Keratinocyte (primary cell): Measurements from ENCODE around the gene HEPACAM. TPM values are rescaled to one million over a fixed set of nuclear protein-coding genes. Genes with fewer than 3 reads are reported as not detected.

Experiments
- DNase-seq: peaks from one replicate; pipeline ENCODE4 v3.0.0-alpha.2; 2011; ENCODE audit warnings: low read depth, missing footprints, low spot score
- FAIRE-seq: peaks from 2 replicates; lab custom pipeline; 2011; peaks lifted over from hg19 to GRCh38; lab: Jason Lieb, UNC
- H2AFZ ChIP-seq: 2 replicates; pipeline ENCODE4 v1.6.0; 2012; ENCODE audit warnings: low read length, control low read depth, inconsistent platforms; ENCODE audit not compliant: control insufficient read depth
- H3K27ac ChIP-seq: 2 replicates; pipeline ENCODE4 v1.5.1; 2011; ENCODE audit warnings: low read length; ENCODE audit not compliant: control insufficient read depth, insufficient read depth
- H3K27me3 ChIP-seq: 3 replicates; pipeline ENCODE4 v1.6.0; 2011; ENCODE audit warnings: low read length; ENCODE audit not compliant: control insufficient read depth, insufficient read depth; ENCODE audit errors: extremely low read depth
- H3K36me3 ChIP-seq, 2 experiments: 2 replicates in 1 of 2; 3 replicates in 1 of 2; pipeline ENCODE4 v1.5.1; 2011; ENCODE audit warnings: low read length in 2 of 2, mild to moderate bottlenecking in 1 of 2; ENCODE audit not compliant: control insufficient read depth in 2 of 2, insufficient read depth in 2 of 2; ENCODE audit errors: extremely low read depth in 1 of 2
- H3K4me1 ChIP-seq: 3 replicates; pipeline ENCODE4 v1.5.1; 2011; ENCODE audit warnings: low read length; ENCODE audit not compliant: control insufficient read depth, insufficient read depth; ENCODE audit errors: extremely low read depth
- H3K4me2 ChIP-seq: 3 replicates; pipeline ENCODE4 v1.6.0; 2011; ENCODE audit warnings: low read depth, low read length; ENCODE audit not compliant: control insufficient read depth, insufficient read depth; ENCODE audit errors: extremely low read depth
- H3K4me3 ChIP-seq, 3 experiments: fragments of 200-600 bp in 1 of 3; sonication (generic) in 1 of 3; 2 replicates in 2 of 3; 3 replicates in 1 of 3; pipeline ENCODE4 v1.5.1; 2011 to 2016; ENCODE audit warnings: low read length in 3 of 3, mild to moderate bottlenecking in 3 of 3, control low read depth in 2 of 3, inconsistent platforms in 1 of 3, low read depth in 1 of 3, mixed read lengths in 1 of 3, mixed run types in 1 of 3, moderate library complexity in 1 of 3; ENCODE audit not compliant: control insufficient read depth in 2 of 3, insufficient read depth in 2 of 3; ENCODE audit errors: extremely low read depth in 1 of 3
- H3K79me2 ChIP-seq: 2 replicates; pipeline ENCODE4 v1.6.0; 2012; ENCODE audit warnings: low read length; ENCODE audit not compliant: control insufficient read depth, insufficient read depth
- H3K9ac ChIP-seq: 3 replicates; pipeline ENCODE4 v1.6.0; 2011; ENCODE audit warnings: low read length; ENCODE audit not compliant: control insufficient read depth, insufficient read depth; ENCODE audit errors: extremely low read depth
- H3K9me1 ChIP-seq: 3 replicates; pipeline ENCODE4 v1.6.0; 2011; ENCODE audit warnings: low read length; ENCODE audit not compliant: control insufficient read depth, insufficient read depth; ENCODE audit errors: extremely low read depth
- H3K9me3 ChIP-seq: 2 replicates; pipeline ENCODE4 v1.5.1; 2012; ENCODE audit warnings: low read depth, low read length; ENCODE audit not compliant: control insufficient read depth
- H4K20me1 ChIP-seq: 3 replicates; pipeline ENCODE4 v1.6.0; 2011; ENCODE audit warnings: low read length; ENCODE audit not compliant: control insufficient read depth, insufficient read depth; ENCODE audit errors: extremely low read depth
- EZH2 ChIP-seq: IDR thresholded peaks from one replicate; pipeline ENCODE4 v1.6.1; 2012; ENCODE audit warnings: inconsistent platforms, mild to moderate bottlenecking, low read length, moderate library complexity
- dilution Hi-C: fragments of 300-500 bp; cut with MboI; formaldehyde crosslinking; loops from one replicate; pipeline ENCODE4 v1.7.0; 2020; ENCODE audit warnings: low sequenced_read_pairs; ENCODE audit not compliant: extremely low pct_ligation_motif_present
- polyA plus RNA-seq, 5 experiments: library from polyadenylated mRNA; depleted of rRNA in 3 of 5; stranded (reverse) in 3 of 5; stranded (forward) in 1 of 5; unstranded in 1 of 5; fragments of >200 nt; gene quantifications; 1 replicate in 1 of 5; 2 replicates in 3 of 5; 3 replicates in 1 of 5; pipeline versions ENCODE4 v1.2.1 to v1.2.3, GENCODE V29; 2011 to 2012; ENCODE audit warnings: missing spikeins in 2 of 5, low read depth in 1 of 5, low replicate concordance in 1 of 5
- TF ChIP-seq, protein P1 (sequence below), 3 experiments: IDR thresholded peaks in 1 of 3; conservative IDR thresholded peaks in 1 of 3; optimal IDR thresholded peaks in 1 of 3; 2 replicates in 2 of 3; 3 replicates in 1 of 3; pipeline versions ENCODE3 to v1.5.1; 2011; ENCODE audit warnings: low read length in 3 of 3, mild to moderate bottlenecking in 3 of 3, moderate library complexity in 2 of 3, control low read depth in 1 of 3, inconsistent platforms in 1 of 3; ENCODE audit not compliant: insufficient read depth in 2 of 3; ENCODE audit errors: extremely low read depth in 1 of 3

HEPACAM gene
- polyA plus RNA-seq, 1 donor (not counting 4 experiments of a cell fraction or from before 2014, with no cell fraction given) = not detected

GRCh38 chr11:124870430-124870829, 65.4 kb downstream of the HEPACAM start:
- no peaks in the 10 kb centered on the region for H3K36me3 ChIP-seq
- H3K9ac ChIP-seq = no peak overlapping the region
- H3K4me1 ChIP-seq = peaks cover 3% of the 10 kb centered on the region
- no peaks in the 10 kb centered on the region for H4K20me1 ChIP-seq
- DNase-seq = no peak
- peaks cover 85% of the 10 kb centered on the region for H3K27me3 ChIP-seq
- H2AFZ ChIP-seq = no peak overlapping the region
- no peaks in the 10 kb centered on the region for H3K79me2 ChIP-seq
- H3K9me1 ChIP-seq = no peaks in the 10 kb centered on the region
- H3K9me3 ChIP-seq = no peaks in the 10 kb centered on the region
- H3K4me3 ChIP-seq = no peak overlapping the region
- TF ChIP-seq EZH2 = no peak
- TF ChIP-seq, protein P1, sequence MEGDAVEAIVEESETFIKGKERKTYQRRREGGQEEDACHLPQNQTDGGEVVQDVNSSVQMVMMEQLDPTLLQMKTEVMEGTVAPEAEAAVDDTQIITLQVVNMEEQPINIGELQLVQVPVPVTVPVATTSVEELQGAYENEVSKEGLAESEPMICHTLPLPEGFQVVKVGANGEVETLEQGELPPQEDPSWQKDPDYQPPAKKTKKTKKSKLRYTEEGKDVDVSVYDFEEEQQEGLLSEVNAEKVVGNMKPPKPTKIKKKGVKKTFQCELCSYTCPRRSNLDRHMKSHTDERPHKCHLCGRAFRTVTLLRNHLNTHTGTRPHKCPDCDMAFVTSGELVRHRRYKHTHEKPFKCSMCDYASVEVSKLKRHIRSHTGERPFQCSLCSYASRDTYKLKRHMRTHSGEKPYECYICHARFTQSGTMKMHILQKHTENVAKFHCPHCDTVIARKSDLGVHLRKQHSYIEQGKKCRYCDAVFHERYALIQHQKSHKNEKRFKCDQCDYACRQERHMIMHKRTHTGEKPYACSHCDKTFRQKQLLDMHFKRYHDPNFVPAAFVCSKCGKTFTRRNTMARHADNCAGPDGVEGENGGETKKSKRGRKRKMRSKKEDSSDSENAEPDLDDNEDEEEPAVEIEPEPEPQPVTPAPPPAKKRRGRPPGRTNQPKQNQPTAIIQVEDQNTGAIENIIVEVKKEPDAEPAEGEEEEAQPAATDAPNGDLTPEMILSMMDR (optimal IDR thresholded peaks at IDR 0.05 in 1 of 3, IDR thresholded peaks at IDR 0.05 in 1 of 3, conservative IDR thresholded peaks at IDR 0.05 in 1 of 3; ENCODE audit: extremely low read depth in 1 of 3, insufficient read depth in 2 of 3, low read length in 3 of 3) = no peak
- H3K27ac ChIP-seq = no peak overlapping the region
- dilution Hi-C loops = no loop called here
- FAIRE-seq = no peak
- H3K4me2 ChIP-seq = no peak overlapping the region

GRCh38 chr11:124869856-124870387, 65.9 kb downstream of the HEPACAM start:
- Histone ChIP-seq H3K9me3 (no peaks in the 10 kb centered on the region), H3K36me3 (no peaks in the 10 kb centered on the region), H3K79me2 (no peaks in the 10 kb centered on the region), H3K4me1 (peaks cover 3% of the 10 kb centered on the region), H3K4me2 (no peak overlapping the region), H3K27me3 (peaks cover 89% of the 10 kb centered on the region), H4K20me1 (no peaks in the 10 kb centered on the region), H3K9ac (no peak overlapping the region), H2AFZ (no peak overlapping the region), H3K9me1 (no peaks in the 10 kb centered on the region), H3K27ac (no peak overlapping the region), H3K4me3 (no peak overlapping the region)
- dilution Hi-C loops = no loop called here
- FAIRE-seq (no peak), DNase-seq (no peak)
- no peak for TF ChIP-seq EZH2
- TF ChIP-seq, protein P1 (optimal IDR thresholded peaks at IDR 0.05 in 1 of 3, IDR thresholded peaks at IDR 0.05 in 1 of 3, conservative IDR thresholded peaks at IDR 0.05 in 1 of 3; ENCODE audit: extremely low read depth in 1 of 3, insufficient read depth in 2 of 3, low read length in 3 of 3) = no peak
